RPMI7951 (cell line): ENCODE results near the gene PACSIN3. TPM values are rescaled to one million over a fixed set of nuclear protein-coding genes. Genes with fewer than 3 reads are reported as not detected.
"Not testable (repeated sequence)": the region's sequence is repeated elsewhere in the genome, so short reads cannot be mapped to it uniquely, and the experiment has no call there.

Experiments used
- DNase-seq: peaks from one replicate; pipeline ENCODE4 v3.0.0-alpha.2; 2012; ENCODE audit warnings: low read depth
- total RNA-seq: library from RNA; depleted of rRNA; stranded (reverse); fragments of >200 nt; shearing (Covaris generic); gene quantifications from 2 replicates; pipeline ENCODE4 v1.2.3, GENCODE V29; 2014; rRNA removed

PACSIN3 gene
- 19.8 and 22.7 TPM in 2 replicates for total RNA-seq

GRCh38 chr11:47186076-47186699 lies at the start of gene PACSIN3:
TSS of gene PACSIN3 (minus strand) at chr11:47186434. CDS start at chr11:47182727, 3,707 bp downstream.
- peak; percentile 52 for DNase-seq

- DNase-seq: no peak
Measured at GRCh38 chr11:47235163-47235562, 48.9 kb upstream of the PACSIN3 start.

- DNase-seq: peak; percentile 62
Measured at GRCh38 chr11:47234669-47235100, 48.5 kb upstream of the PACSIN3 start.

- DNase-seq: peak; percentile 78
Measured at GRCh38 chr11:47233989-47234668, 47.9 kb upstream of the PACSIN3 start.

GRCh38 chr11:47233051-47233450 lies 46.8 kb upstream of the PACSIN3 start:
- no peak for DNase-seq

- DNase-seq: no peak
Measured at GRCh38 chr11:47229161-47229560, 42.9 kb upstream of the PACSIN3 start.

- no peak for DNase-seq
Measured at GRCh38 chr11:47225552-47226400, 39.5 kb upstream of the PACSIN3 start.

- no peak for DNase-seq
Measured at GRCh38 chr11:47222696-47223095, 36.5 kb upstream of the PACSIN3 start.

GRCh38 chr11:47220401-47220821 lies 34.2 kb upstream of the PACSIN3 start:
- peak; percentile 75 for DNase-seq

- DNase-seq: peak; percentile 89
Measured at GRCh38 chr11:47216121-47216798, 30.0 kb upstream of the PACSIN3 start.

- DNase-seq: no peak
Measured at GRCh38 chr11:47215366-47215910, 29.2 kb upstream of the PACSIN3 start.

GRCh38 chr11:47213950-47214565 lies 27.8 kb upstream of the PACSIN3 start:
- peak; percentile 92 for DNase-seq

GRCh38 chr11:47212938-47213337 lies 26.7 kb upstream of the PACSIN3 start:
- DNase-seq: no peak

- no peak for DNase-seq
Measured at GRCh38 chr11:47208628-47209027, 22.4 kb upstream of the PACSIN3 start.

GRCh38 chr11:47208008-47208552 lies 21.8 kb upstream of the PACSIN3 start:
- DNase-seq: not testable (repeated sequence)

- no peak for DNase-seq
Measured at GRCh38 chr11:47207459-47207858, 21.2 kb upstream of the PACSIN3 start.

- DNase-seq: not testable (repeated sequence)
Measured at GRCh38 chr11:47206577-47206976, 20.3 kb upstream of the PACSIN3 start.

GRCh38 chr11:47204637-47204989 lies 18.4 kb upstream of the PACSIN3 start:
- peak; percentile 58 for DNase-seq

GRCh38 chr11:47202576-47202975 lies 16.3 kb upstream of the PACSIN3 start:
- no peak for DNase-seq

GRCh38 chr11:47201015-47201414 lies 14.8 kb upstream of the PACSIN3 start:
- no peak for DNase-seq

- DNase-seq: not testable (repeated sequence)
Measured at GRCh38 chr11:47198161-47198560, 11.9 kb upstream of the PACSIN3 start.
